GM21423 (cell line): ENCODE measurements around the gene A3GALT2.
"Not testable (repeated sequence)": the region's sequence is repeated elsewhere in the genome, so short reads cannot be mapped to it uniquely, and the experiment has no call there.

Source experiments
- ATAC-seq: cut with Tn5 transposase; IDR thresholded peaks from one replicate; pipeline ENCODE4 v1.9.1; 2021; ENCODE audit warnings: mild to moderate bottlenecking, moderate library complexity; ENCODE audit not compliant: unreplicated experiment

The A3GALT2 gene

DNA sequence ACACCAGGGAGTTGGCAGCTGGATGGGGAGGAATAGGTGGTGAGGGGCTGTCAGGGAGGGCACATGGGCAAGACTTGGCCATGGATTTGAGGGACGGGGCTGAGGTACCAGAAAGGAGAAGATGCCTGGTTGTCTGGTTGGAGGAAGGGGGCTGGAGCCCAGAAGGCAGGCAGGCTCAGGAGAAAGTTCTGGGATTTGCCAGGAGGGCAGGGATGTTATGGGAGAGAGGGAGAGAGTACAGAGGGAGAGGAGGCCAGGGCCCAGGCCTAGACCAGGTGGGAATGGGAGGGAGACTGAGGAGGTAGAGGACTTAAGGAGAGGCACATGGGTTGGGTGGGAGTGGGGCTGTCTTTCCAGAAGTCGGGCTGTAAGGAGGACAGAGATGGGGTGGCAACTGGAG is 4.3 kb downstream of the A3GALT2 start:
- no peak for ATAC-seq

DNA sequence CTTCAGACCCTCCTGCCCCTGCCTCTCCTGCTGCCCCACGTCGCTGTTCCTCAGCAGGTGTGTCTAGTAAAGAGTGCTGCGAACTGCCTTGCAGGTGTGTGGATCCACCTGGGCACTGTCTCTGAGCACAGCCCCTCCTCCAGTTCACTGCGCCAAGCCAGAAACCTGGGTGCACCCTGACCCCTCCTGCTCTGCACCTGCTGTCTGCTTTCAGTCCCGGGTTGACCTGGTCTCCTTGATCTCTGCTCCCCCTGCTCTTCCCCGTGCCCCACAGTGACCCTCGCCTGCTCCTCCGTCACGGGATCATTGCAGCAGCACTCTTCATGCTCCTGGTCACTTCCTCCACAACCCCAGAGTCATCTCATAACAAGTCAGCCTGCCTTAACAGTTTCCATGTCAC is 6.5 kb downstream of the A3GALT2 start:
- no peak for ATAC-seq

- no peak for ATAC-seq
Measured at GRCh38 chr1:33312413-33312749, 8.5 kb downstream of the A3GALT2 start.

GRCh38 chr1:33311706-33312412 is 9.0 kb downstream of the A3GALT2 start:
- ATAC-seq = no peak

- no peak for ATAC-seq
Measured at GRCh38 chr1:33310702-33311101, 10.2 kb downstream of the A3GALT2 start.

DNA sequence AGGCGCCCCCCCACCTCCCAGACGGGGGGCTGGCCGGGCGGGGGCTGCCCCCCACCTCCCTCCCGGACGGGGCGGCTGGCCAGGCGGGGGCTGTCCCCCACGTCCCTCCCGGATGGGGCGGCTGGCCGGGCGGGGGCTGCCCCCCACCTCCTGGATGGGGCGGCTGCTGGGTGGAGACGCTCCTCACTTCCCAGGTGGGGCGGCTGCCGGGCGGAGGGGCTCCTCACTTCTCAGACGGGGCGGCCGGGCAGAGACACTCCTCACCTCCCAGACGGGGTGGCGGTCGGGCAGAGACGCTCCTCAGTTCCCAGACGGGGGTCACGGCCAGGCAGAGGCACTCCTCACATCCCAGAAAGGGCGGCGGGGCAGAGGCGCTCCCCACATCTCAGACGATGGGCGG is 11.5 kb downstream of the A3GALT2 start:
- ATAC-seq = not testable (repeated sequence)

- no peak for ATAC-seq
Measured at GRCh38 chr1:33307494-33307864, 13.4 kb downstream of the A3GALT2 start.

- ATAC-seq = no peak
Measured at GRCh38 chr1:33306653-33307493, 14.0 kb downstream of the A3GALT2 start.

DNA sequence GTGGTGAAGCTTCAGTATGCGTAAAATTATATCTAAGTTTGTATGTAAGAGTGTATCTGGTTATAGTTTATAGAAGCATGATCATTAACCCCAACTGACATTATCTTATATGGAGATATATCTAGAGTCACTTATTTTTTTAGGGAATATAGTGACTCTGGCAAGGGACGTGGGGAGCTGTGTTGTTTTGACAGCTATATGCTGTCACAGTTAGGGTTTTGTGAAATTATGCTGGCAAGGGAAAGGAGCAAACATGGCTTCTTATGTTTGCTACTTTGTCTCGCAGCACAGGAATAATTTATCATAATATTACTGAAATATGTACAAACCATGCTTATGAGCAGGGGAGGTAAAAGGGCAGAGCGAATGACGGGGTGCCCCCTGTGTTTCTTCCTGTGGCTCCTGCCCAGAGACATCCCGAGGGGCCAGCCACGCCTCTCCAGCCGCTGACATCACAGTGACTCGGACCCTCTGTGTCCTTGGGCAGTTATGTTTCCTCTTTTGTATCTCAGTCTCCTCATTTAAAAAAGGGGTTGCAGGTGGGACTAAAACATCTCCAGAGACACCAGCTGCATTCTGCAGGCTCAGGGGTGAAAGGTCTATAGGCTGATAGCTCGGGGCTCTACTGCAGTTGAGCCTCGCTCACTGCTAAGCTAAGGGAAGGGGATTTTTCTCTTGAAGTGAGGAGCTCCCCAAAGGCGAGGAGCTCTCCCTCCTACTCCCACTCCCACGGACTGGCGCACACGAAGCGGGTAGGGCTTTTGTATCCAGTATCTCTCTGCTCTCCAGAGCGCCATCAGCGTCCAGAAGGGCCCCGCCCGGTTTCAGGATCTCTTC is 14.9 kb downstream of the A3GALT2 start:
- ATAC-seq = no peak

DNA sequence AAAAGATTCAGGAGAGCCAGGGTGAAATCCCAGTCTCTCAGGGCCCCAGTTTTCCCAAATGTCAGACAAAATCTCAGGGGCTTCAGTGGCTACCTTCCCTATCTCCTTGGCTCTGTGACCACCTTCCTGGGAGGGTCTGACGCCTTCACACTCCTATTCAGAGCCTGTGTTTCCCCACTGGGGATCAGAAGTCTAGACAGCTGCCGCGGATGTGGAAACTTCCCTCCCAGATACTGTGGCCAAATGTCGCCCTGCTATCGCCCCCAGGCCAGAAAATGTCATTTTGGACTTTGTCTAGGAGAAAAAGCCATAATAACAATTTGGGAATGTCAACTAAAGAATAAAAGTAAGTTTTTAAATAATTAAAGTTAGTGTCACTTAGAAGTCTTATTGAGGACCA is 15.9 kb downstream of the A3GALT2 start:
- no peak for ATAC-seq

DNA sequence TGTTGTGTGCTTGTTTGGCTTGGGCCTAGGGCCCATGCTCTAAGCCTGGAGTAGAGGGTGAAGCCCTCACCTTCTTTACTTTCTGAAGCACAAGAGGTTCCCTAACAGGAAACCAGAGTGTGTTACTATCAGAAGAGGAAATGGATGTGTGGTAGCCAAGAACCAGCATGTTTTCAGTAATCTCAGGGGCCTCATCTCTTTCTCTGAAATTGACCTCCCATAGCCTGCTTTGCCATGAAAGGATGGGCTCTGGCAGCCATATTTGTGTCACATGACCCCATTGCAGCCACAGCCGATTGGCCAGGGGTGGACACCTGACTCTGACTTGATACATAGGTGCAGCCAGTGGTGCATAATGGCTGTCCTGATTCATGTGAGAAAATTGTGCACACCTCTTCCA is 18.6 kb downstream of the A3GALT2 start:
- ATAC-seq = no peak

DNA sequence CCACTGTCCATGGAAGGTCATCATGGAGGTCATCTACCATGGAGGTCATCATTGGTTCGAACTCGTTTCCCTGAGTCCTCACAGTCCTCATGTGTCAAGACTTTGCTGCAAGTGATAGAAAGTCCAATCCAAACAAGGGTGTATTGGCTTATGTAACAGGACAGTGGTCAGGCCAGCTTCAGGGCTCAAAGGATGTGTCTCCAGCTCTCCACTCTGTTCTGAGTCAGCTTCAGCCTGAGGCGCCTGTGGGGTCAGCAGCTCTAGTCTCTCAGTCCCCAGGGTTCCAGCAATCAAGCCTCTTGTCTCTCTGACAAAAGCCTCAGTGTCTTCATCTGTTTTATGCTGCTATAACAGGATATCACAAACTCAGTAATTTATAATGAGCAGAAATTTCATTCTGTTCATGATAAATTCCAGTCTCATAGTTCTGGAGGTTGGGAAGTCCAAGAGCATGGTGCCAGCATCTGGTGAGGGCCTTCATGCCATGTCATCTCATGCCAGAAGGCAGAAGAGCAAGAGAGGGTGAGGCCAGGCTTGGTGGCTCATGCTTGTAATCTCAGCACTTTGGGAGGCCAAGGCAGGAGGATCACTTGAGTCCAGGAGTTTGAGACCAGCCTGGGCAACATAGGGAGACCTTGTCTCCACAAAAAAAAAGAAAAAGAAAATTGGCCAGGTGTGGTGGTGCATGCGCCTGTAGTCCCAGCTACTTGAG is 19.5 kb downstream of the A3GALT2 start:
- ATAC-seq = no peak

GRCh38 chr1:33300673-33301072 is 20.2 kb downstream of the A3GALT2 start:
- no peak for ATAC-seq

DNA sequence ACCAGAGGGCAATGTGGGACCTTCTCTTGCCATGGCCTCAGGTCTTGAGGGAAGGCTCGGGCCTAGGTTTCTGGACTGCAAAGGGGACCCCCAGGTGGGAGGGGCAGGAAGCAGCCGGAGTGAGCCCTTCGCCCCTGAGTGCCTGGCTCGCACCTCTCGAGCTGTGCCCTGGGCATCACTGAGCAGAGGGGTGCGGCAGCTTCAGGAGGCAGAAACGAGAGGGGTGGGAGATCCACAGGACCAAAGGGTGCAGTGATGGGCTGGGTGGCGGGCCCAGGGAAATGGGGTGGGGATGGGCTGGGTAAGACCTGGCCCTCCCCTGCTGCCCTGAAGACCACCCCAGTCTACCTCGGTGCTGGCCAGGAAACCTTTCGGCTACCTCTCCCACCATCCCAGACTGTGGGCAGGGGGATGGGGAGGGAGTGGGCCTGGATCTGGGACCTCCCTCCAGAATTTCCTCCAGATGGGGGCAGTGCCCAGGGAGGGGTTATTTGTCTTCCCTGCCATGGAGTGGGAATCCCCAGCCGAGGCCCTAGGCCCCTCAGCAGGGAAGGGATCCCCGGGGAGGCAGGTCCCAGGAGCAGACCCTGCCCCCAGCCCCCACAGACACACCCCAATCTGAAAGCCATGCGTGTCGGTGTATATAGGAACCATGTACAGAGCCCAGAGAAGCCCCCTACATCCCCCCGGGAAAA is 21.3 kb downstream of the A3GALT2 start:
- no peak for ATAC-seq

GRCh38 chr1:33298623-33299277 is 22.1 kb downstream of the A3GALT2 start:
- ATAC-seq = no peak

- no peak for ATAC-seq
Measured at GRCh38 chr1:33297911-33298622, 22.8 kb downstream of the A3GALT2 start.

DNA sequence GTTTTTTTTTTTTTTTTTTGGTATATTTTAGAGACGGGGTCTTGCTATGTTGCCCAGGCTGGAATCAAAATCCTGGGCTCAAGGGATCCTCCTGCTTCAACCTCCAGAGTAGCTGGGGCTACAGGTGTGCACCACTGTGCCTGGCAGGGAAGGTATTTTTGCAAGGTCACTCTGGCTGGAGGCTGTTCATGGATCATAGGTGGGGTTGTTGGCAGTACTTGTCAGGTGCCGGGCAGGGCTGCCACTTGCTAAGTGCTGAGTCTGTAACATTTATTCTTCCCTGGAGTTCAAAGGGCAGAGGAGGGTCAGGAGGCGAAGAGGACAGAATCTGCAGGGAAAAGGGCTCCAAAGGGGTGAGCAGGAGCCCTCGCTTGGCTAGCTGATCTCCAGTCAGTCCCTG is 24.1 kb downstream of the A3GALT2 start:
- no peak for ATAC-seq

DNA sequence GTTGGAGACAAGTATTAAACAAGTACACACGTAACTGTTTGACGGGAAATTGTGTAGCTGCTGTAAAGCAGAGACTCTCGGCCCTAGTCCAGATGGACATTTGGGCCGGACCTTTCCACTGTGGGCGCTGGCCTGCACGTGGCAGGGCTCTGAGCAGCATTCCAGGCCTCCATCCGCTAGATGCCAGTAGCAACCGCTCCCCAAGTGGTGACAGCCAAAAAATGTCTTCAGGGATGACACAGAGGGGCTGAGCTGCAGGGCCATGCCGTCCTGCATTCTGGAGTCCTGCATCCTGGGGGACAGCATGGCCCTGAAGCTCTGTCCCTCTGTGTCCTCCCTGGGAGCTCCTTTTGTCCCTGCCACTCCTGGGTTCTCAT is 24.8 kb downstream of the A3GALT2 start:
- ATAC-seq = no peak

- ATAC-seq = peak; percentile 67
Measured at GRCh38 chr1:33295450-33296081, 25.3 kb downstream of the A3GALT2 start.
